GM12878 (cell line): Measurements from ENCODE around the gene SMC5. TPM values are rescaled to one million over a fixed set of nuclear protein-coding genes. Genes with fewer than 3 reads are reported as not detected.

ENCODE experiments used
- BHLHE40 ChIP-seq, 2 experiments: fragments of 450-650 bp in 1 of 2; IDR thresholded peaks; 2 replicates each; pipeline ENCODE4 v1.6.1; 2011 to 2017; ENCODE audit warnings: low read depth in 2 of 2, borderline replicate concordance in 1 of 2, improper control_type of control experiment in 1 of 2, low read length in 1 of 2, mild to moderate bottlenecking in 1 of 2
- CREM ChIP-seq: IDR thresholded peaks from 2 replicates; pipeline ENCODE4 v1.6.1; 2014; ENCODE audit warnings: antibody characterized with exemption, low read depth
- ELK1 ChIP-seq: IDR thresholded peaks from 2 replicates; pipeline ENCODE4 v1.6.1; 2012; ENCODE audit warnings: low read depth, low read length, improper control_type of control experiment
- FOXK2 ChIP-seq: fragments of 450-650 bp; IDR thresholded peaks from 2 replicates; pipeline ENCODE4 v1.6.1; 2017; ENCODE audit warnings: mild to moderate bottlenecking, moderate library complexity
- IKZF1 ChIP-seq: fragments of 450-650 bp; conservative IDR thresholded peaks from 2 replicates; pipeline ENCODE4 v1.6.1; 2017; ENCODE audit warnings: antibody characterized with exemption, mild to moderate bottlenecking
- MLLT1 ChIP-seq: fragments of 450-650 bp; IDR thresholded peaks from 2 replicates; pipeline ENCODE4 v1.6.1; 2016; ENCODE audit warnings: mild to moderate bottlenecking
- MXI1 ChIP-seq: fragments of 150-350 bp; IDR thresholded peaks from 2 replicates; pipeline ENCODE4 v1.6.1; 2011; ENCODE audit warnings: low read depth, mild to moderate bottlenecking, inconsistent platforms, low read length, improper control_type of control experiment
- NBN ChIP-seq: fragments of 450-650 bp; IDR thresholded peaks from 2 replicates; pipeline ENCODE4 v1.6.1; 2016
- NR2C1 ChIP-seq: fragments of 450-650 bp; IDR thresholded peaks from 2 replicates; pipeline ENCODE4 v1.6.1; 2017; ENCODE audit warnings: antibody characterized with exemption, mild to moderate bottlenecking, moderate library complexity
- PML ChIP-seq: IDR thresholded peaks from 2 replicates; pipeline ENCODE4 v1.6.1; 2012; ENCODE audit warnings: low read length, inconsistent platforms
- RCOR1 ChIP-seq: conservative IDR thresholded peaks from 2 replicates; pipeline ENCODE4 v1.6.1; 2012; ENCODE audit warnings: low read depth, low read length, improper control_type of control experiment
- RELB ChIP-seq: fragments of 450-650 bp; IDR thresholded peaks from 2 replicates; pipeline ENCODE4 v1.6.1; 2017; ENCODE audit warnings: low read depth, mild to moderate bottlenecking, moderate library complexity
- SIX5 ChIP-seq: IDR thresholded peaks from 2 replicates; pipeline ENCODE4 v1.6.1; 2011; ENCODE audit warnings: mild to moderate bottlenecking, low read depth, low read length, moderate library complexity; ENCODE audit not compliant: severe bottlenecking
- SPI1 ChIP-seq: IDR thresholded peaks from 2 replicates; pipeline ENCODE4 v1.6.1; 2011; ENCODE audit warnings: low read depth, mild to moderate bottlenecking, low read length, moderate library complexity, borderline replicate concordance; ENCODE audit not compliant: insufficient read depth
- TCF12 ChIP-seq: IDR thresholded peaks from 2 replicates; pipeline ENCODE4 v1.6.1; 2011; ENCODE audit warnings: low read depth, mild to moderate bottlenecking, low read length
- ZSCAN29 ChIP-seq: fragments of 450-650 bp; IDR thresholded peaks from 2 replicates; pipeline ENCODE4 v1.6.1; 2017; ENCODE audit warnings: mild to moderate bottlenecking, moderate library complexity
- polyA plus RNA-seq, 11 experiments: library from polyadenylated mRNA; depleted of rRNA in 4 of 11; unstranded in 6 of 11; stranded (reverse) in 5 of 11; fragments of >200 nt; fragmentation: Nextera tagmentation in 4 of 11; fragmentation: Illumina TruSeq in 1 of 11; extraction: Ambion mirVana in 4 of 11; extraction: Trizol in 1 of 11; gene quantifications; 1 replicate in 1 of 11; 2 replicates in 10 of 11; pipeline versions ENCODE4 v1.2.1 to v1.2.3, GENCODE V29; 2011 to 2016; ENCODE audit warnings: inconsistent platforms in 2 of 11, missing spikeins in 2 of 11, low read depth in 1 of 11
- total RNA-seq, 4 experiments: library from RNA; depleted of rRNA in 3 of 4; stranded (reverse); fragments of >200 nt in 3 of 4; fragmentation: Illumina TruSeq in 1 of 4; extraction: Trizol in 1 of 4; gene quantifications; 2 replicates each; pipeline versions ENCODE4 v1.2.1 to v1.2.3, GENCODE V29; 2013 to 2021

The SMC5 gene
- total and polyA plus RNA-seq, 10 of the 15 experiments (the other 5 are each of a cell fraction or from before 2014, with no cell fraction given): 6.5 to 47.1 (median 22.9) TPM

GRCh38 chr9:70398145-70398556 lies 139.4 kb downstream of the SMC5 start (continued):
- TF ChIP-seq MLLT1 (0 out of 2 replicates have a peak, but pooled peaks have one; percentile 42), CREM (no peak), SIX5 (peak; percentile 5), ZSCAN29 (no peak), PML (no peak), ELK1 (no peak), NBN (peak; percentile 63), SPI1 (peak; percentile 99), RCOR1 (no peak), FOXK2 (peak; percentile 42), IKZF1 (peak; percentile 27; the same call in 1 of the 2 replicates), BHLHE40 (IDR thresholded peaks at IDR 0.05; ENCODE audit: borderline replicate concordance in 1 of 2, low read depth in 2 of 2, low read length in 1 of 2) (peak in 1 of 2 experiments; percentile 50; a peak in 1 of 4 replicates), NR2C1 (peak; percentile 45; the same call in 1 of the 2 replicates), RELB (no peak), MXI1 (peak; percentile 31; the same call in 1 of the 2 replicates), TCF12 (no peak)
- TF ChIP-seq, all 136 proteins: peak for 15
